ENCODE results near the gene OGFR.

The OGFR gene

GRCh38 chr20:62761759-62762131 lies 42.9 kb upstream of the OGFR start:
- FAIRE-seq (no peak), DNase-seq (ENCODE audit: insufficient read length, low spot score) (no peak)
- no peak for TF ChIP-seq POLR2AphosphoS5 (IDR thresholded peaks at IDR 0.05; ENCODE audit: low read depth, low read length)
- no peak for TF ChIP-seq SPI1 (IDR thresholded peaks at IDR 0.05; ENCODE audit: low read depth, low read length)
- no peak for TF ChIP-seq TAF1 (IDR thresholded peaks at IDR 0.05; ENCODE audit: low read depth, low read length)
- no peak for TF ChIP-seq POU2F2 (IDR thresholded peaks at IDR 0.05; ENCODE audit: low read depth, low read length)
- TF ChIP-seq PAX5 (IDR thresholded peaks at IDR 0.05; ENCODE audit: insufficient read depth, low read length, severe bottlenecking) = no peak
- TF ChIP-seq POLR2A (IDR thresholded peaks at IDR 0.05; ENCODE audit: low read depth, low read length) = no peak

GRCh38 chr20:62762376-62762775 lies 42.3 kb upstream of the OGFR start:
- FAIRE-seq (no peak), DNase-seq (ENCODE audit: insufficient read length, low spot score) (no peak)
- TF ChIP-seq POLR2AphosphoS5 (IDR thresholded peaks at IDR 0.05; ENCODE audit: low read depth, low read length) = no peak
- TF ChIP-seq PAX5 (IDR thresholded peaks at IDR 0.05; ENCODE audit: insufficient read depth, low read length, severe bottlenecking) = no peak
- TF ChIP-seq TAF1 (IDR thresholded peaks at IDR 0.05; ENCODE audit: low read depth, low read length) = no peak
- TF ChIP-seq POU2F2 (IDR thresholded peaks at IDR 0.05; ENCODE audit: low read depth, low read length) = no peak
- no peak for TF ChIP-seq POLR2A (IDR thresholded peaks at IDR 0.05; ENCODE audit: low read depth, low read length)
- no peak for TF ChIP-seq SPI1 (IDR thresholded peaks at IDR 0.05; ENCODE audit: low read depth, low read length)

DNA sequence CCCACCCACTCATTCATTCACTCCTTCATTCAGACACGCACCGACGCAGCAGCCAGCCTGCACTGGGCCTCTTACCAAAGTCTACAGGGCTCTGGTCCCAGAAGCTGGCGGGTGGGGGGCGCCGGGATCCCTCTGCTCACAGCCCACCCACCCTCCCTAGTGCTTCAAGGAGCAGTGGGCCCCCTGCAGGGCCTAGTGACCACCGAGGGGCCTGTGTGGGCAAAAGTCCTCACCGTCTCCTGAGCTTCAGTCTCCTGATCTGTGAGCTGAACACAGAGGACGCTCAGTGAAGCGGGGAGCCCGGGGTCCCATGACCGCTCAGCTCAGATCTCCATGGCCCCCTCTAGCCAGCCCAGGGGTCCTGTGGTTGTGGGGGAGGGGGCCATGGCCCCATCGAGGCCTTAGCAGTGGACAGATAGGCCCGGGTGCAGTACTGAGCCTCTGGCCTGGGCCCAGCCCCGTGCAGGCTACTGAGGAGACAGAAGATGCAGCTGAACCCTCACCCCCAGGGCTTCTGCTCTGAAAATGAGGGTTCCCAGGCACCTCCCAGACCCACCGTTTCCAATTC lies 41.8 kb upstream of the OGFR start:
- DNase-seq (ENCODE audit: insufficient read length, low spot score) (no peak), FAIRE-seq (no peak)
- TF ChIP-seq TAF1 (IDR thresholded peaks at IDR 0.05; ENCODE audit: low read depth, low read length) = no peak
- TF ChIP-seq POLR2AphosphoS5 (IDR thresholded peaks at IDR 0.05; ENCODE audit: low read depth, low read length) = no peak
- TF ChIP-seq PAX5 (IDR thresholded peaks at IDR 0.05; ENCODE audit: insufficient read depth, low read length, severe bottlenecking) = no peak
- TF ChIP-seq POLR2A (IDR thresholded peaks at IDR 0.05; ENCODE audit: low read depth, low read length) = no peak
- TF ChIP-seq SPI1 (IDR thresholded peaks at IDR 0.05; ENCODE audit: low read depth, low read length) = no peak
- TF ChIP-seq POU2F2 (IDR thresholded peaks at IDR 0.05; ENCODE audit: low read depth, low read length) = no peak

GRCh38 chr20:62763404-62763803 lies 41.2 kb upstream of the OGFR start:
- TF ChIP-seq POLR2AphosphoS5 (IDR thresholded peaks at IDR 0.05; ENCODE audit: low read depth, low read length) = no peak
- DNase-seq (ENCODE audit: insufficient read length, low spot score) (no peak), FAIRE-seq (no peak)

GRCh38 chr20:62764156-62764935 lies 40.3 kb upstream of the OGFR start:
- no peak for FAIRE-seq
- DNase-seq (ENCODE audit: insufficient read length, low spot score) = no peak
- TF ChIP-seq TAF1 (IDR thresholded peaks at IDR 0.05; ENCODE audit: low read depth, low read length) (no peak), POLR2AphosphoS5 (IDR thresholded peaks at IDR 0.05; ENCODE audit: low read depth, low read length) (no peak), POU2F2 (IDR thresholded peaks at IDR 0.05; ENCODE audit: low read depth, low read length) (no peak), SPI1 (IDR thresholded peaks at IDR 0.05; ENCODE audit: low read depth, low read length) (no peak), POLR2A (IDR thresholded peaks at IDR 0.05; ENCODE audit: low read depth, low read length) (no peak), PAX5 (IDR thresholded peaks at IDR 0.05; ENCODE audit: insufficient read depth, low read length, severe bottlenecking) (no peak)

DNA sequence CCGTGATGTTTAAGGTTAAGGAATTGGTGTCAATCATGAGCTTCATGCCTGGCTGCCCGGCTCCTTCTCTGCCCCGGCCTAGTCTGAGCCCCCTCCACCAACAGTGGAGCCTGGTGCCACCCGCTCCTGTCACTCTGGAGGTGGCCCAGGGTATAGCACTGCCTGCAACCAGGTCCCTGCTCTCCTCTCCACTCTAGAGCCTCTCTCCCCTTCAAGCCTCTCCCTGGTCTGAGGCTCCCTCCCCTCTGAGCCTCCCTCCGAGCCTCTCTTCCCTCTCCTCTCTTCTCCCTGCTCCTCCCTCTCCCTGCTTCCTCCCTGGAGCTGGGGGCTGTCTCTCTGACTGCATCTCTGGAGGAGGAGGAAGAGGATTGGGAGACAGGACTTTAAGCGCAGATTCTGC lies 39.6 kb upstream of the OGFR start:
- FAIRE-seq (no peak), DNase-seq (ENCODE audit: insufficient read length, low spot score) (no peak)
- TF ChIP-seq POLR2A (IDR thresholded peaks at IDR 0.05; ENCODE audit: low read depth, low read length) (no peak), POLR2AphosphoS5 (IDR thresholded peaks at IDR 0.05; ENCODE audit: low read depth, low read length) (no peak), POU2F2 (IDR thresholded peaks at IDR 0.05; ENCODE audit: low read depth, low read length) (no peak), PAX5 (IDR thresholded peaks at IDR 0.05; ENCODE audit: insufficient read depth, low read length, severe bottlenecking) (no peak), SPI1 (IDR thresholded peaks at IDR 0.05; ENCODE audit: low read depth, low read length) (no peak), TAF1 (IDR thresholded peaks at IDR 0.05; ENCODE audit: low read depth, low read length) (no peak)

DNA sequence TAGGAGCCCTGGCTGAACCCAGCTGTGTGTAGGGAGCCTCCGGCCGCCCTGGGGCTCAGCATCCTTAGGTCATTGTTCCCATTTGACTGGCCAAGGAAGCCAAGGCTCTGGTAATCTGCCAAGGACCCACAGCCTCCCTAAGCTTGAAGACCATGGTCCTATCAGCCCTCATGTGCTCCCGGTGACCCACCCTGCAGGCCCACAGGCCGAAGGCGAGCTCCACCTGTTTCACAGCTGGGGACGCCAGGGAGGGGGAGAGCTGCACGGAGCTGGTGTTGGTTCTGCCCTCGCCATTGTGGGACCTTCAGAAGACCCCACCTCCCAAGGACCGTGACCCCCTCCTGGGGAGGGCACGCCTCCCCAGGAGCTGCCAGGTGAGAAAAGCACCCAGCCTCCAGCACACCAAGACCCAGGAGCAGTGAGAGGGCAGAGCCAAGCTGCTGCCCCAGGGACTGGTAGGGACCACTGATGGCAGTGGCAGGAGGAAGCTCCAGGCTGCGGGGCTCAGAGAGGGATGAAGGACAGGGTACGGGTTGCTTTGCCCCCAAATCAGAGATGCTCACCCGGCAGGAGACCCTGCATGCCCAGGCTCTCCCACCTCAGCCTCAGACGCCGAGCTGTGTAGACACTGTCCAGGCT lies 39.1 kb upstream of the OGFR start:
- no peak for TF ChIP-seq PAX5 (IDR thresholded peaks at IDR 0.05; ENCODE audit: insufficient read depth, low read length, severe bottlenecking)
- no peak for TF ChIP-seq POU2F2 (IDR thresholded peaks at IDR 0.05; ENCODE audit: low read depth, low read length)
- TF ChIP-seq POLR2AphosphoS5 (IDR thresholded peaks at IDR 0.05; ENCODE audit: low read depth, low read length) = no peak
- no peak for TF ChIP-seq TAF1 (IDR thresholded peaks at IDR 0.05; ENCODE audit: low read depth, low read length)
- no peak for TF ChIP-seq SPI1 (IDR thresholded peaks at IDR 0.05; ENCODE audit: low read depth, low read length)
- no peak for TF ChIP-seq POLR2A (IDR thresholded peaks at IDR 0.05; ENCODE audit: low read depth, low read length)
- DNase-seq (ENCODE audit: insufficient read length, low spot score) = no peak
- no peak for FAIRE-seq

DNA sequence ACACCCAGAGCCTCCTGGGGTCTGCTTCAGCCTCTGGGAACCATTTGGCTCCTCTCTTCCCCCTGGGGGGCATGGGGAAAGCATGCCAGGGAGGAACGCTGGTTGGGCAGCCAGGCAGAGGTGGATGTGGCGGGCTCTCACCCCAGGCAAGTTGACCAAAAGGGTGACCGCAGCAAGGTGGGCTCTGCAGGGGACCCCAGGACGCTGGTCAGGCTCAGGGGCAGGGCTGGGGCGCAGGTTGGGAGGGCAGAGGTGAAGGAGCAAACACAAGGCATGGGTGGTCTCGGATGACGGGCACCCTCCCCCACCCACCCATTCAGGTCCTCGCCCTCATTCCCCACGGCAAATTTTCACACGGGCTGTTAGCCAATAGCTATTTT lies 38.6 kb upstream of the OGFR start:
- no peak for DNase-seq (ENCODE audit: insufficient read length, low spot score)
- TF ChIP-seq POLR2AphosphoS5 (IDR thresholded peaks at IDR 0.05; ENCODE audit: low read depth, low read length) (no peak), PAX5 (IDR thresholded peaks at IDR 0.05; ENCODE audit: insufficient read depth, low read length, severe bottlenecking) (no peak), POLR2A (IDR thresholded peaks at IDR 0.05; ENCODE audit: low read depth, low read length) (no peak), TAF1 (IDR thresholded peaks at IDR 0.05; ENCODE audit: low read depth, low read length) (no peak), POU2F2 (IDR thresholded peaks at IDR 0.05; ENCODE audit: low read depth, low read length) (no peak), SPI1 (IDR thresholded peaks at IDR 0.05; ENCODE audit: low read depth, low read length) (no peak)
- FAIRE-seq = no peak

GRCh38 chr20:62766716-62767115 lies 37.9 kb upstream of the OGFR start:
- no peak for DNase-seq (ENCODE audit: insufficient read length, low spot score)
- FAIRE-seq = no peak
- no peak for TF ChIP-seq POLR2AphosphoS5 (IDR thresholded peaks at IDR 0.05; ENCODE audit: low read depth, low read length)
- no peak for TF ChIP-seq TAF1 (IDR thresholded peaks at IDR 0.05; ENCODE audit: low read depth, low read length)
- no peak for TF ChIP-seq SPI1 (IDR thresholded peaks at IDR 0.05; ENCODE audit: low read depth, low read length)
- TF ChIP-seq PAX5 (IDR thresholded peaks at IDR 0.05; ENCODE audit: insufficient read depth, low read length, severe bottlenecking) = no peak
- TF ChIP-seq POLR2A (IDR thresholded peaks at IDR 0.05; ENCODE audit: low read depth, low read length) = no peak
- TF ChIP-seq POU2F2 (IDR thresholded peaks at IDR 0.05; ENCODE audit: low read depth, low read length) = no peak
